ENCODE results near the gene PHACTR1. TPM values are rescaled to one million over a fixed set of nuclear protein-coding genes. Genes with fewer than 3 reads are reported as not detected.

PHACTR1 gene
- total and polyA plus RNA-seq, 9 of the 15 experiments (the other 6 are each of a cell fraction or from before 2014, with no cell fraction given), result 11.5 to 32.6 (median 22.0) TPM

DNA sequence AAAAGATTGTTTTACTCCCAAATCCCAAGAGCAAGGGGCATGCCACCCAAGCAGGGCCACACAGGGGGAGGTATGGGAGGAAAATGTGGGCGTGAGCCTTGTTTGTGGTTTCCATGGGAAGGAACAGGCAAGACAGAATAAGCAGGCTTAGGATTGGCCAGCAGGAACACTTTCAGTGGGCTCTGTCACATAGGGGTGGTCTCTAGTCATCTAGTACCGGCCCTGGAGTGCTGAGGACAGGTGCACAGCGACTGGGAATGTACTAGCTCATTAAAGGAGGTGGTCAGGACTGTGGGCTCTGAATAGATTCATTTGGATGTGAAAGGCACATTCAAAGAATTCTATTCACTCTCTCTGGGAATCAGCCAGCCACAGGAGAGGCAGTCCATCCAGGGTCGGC lies 436.2 kb downstream of the PHACTR1 start:
- TF ChIP-seq KLF6 (CRISPR knock-in tag; IDR thresholded peaks at IDR 0.05; ENCODE audit: borderline replicate concordance), result no peak
- TF ChIP-seq SRSF3 (IDR thresholded peaks at IDR 0.05; ENCODE audit: insufficient read depth, low read length), result no peak
- TF ChIP-seq SUPT5H (IDR thresholded peaks at IDR 0.05), result no peak
- POLR2A ChIA-PET, result no interaction called here
- H3K9me1 ChIP-seq (ENCODE audit: control insufficient read depth, insufficient read depth, low read length), result no peaks in the 10 kb centered on the region
- no peak overlapping the region for H3K9ac ChIP-seq (ENCODE audit: insufficient read depth in 1 of 2, low read depth in 2 of 2, low read length in 2 of 2)
- WGBS (ENCODE audit: insufficient coverage, low coverage, missing lambda C conversion rate), result 3% methylated on average over 4 of the region's 4 CpGs
- no peaks in the 10 kb centered on the region for H3K4me1 ChIP-seq (replicated peaks in 1 of 2; ENCODE audit: control insufficient read depth in 2 of 2, insufficient read depth in 2 of 2, low read length in 2 of 2)
- H3K27me3 ChIP-seq (ENCODE audit: control insufficient read depth in 2 of 2, insufficient read depth in 2 of 2, low read length in 2 of 2), result peaks cover 16 to 20% of the 10 kb centered on the region in 2 experiments; a peak in 4 of 5 replicates
- CTCF ChIA-PET (ENCODE audit: low intra/inter-chr PET ratio), result no interaction called here
- FAIRE-seq (no peak), DNase-seq (ENCODE audit: extremely low read depth in 1 of 4, low spot score in 3 of 4) (no peak), ATAC-seq (no peak)
- intact Hi-C loops (cut with micrococcal nuclease) (no loop called here), in situ Hi-C loops (cut with MboI) (no loop called here)
- no peaks in the 10 kb centered on the region for H3K9me3 ChIP-seq (replicated peaks; ENCODE audit: control insufficient read depth, insufficient read depth, low read depth, low read length)
- no peaks in the 10 kb centered on the region for H3K36me3 ChIP-seq (ENCODE audit: control insufficient read depth, insufficient read depth, low read length)
- no peaks in the 10 kb centered on the region for H4K20me1 ChIP-seq (replicated peaks; ENCODE audit: control insufficient read depth, insufficient read depth, low read length)
- H3K27ac ChIP-seq (ENCODE audit: extremely low read depth, low read depth, low read length), result no peak overlapping the region
- no peaks in the 10 kb centered on the region for H3K79me2 ChIP-seq (ENCODE audit: control insufficient read depth, insufficient read depth, low read length)
- no peak overlapping the region for H3K4me3 ChIP-seq
- no TSS peak for BruUV-seq (replicated peaks)
- H3K4me2 ChIP-seq (ENCODE audit: insufficient read depth, low read length), result no peak overlapping the region
- H2AFZ ChIP-seq (ENCODE audit: low read depth, low read length), result no peak overlapping the region

DNA sequence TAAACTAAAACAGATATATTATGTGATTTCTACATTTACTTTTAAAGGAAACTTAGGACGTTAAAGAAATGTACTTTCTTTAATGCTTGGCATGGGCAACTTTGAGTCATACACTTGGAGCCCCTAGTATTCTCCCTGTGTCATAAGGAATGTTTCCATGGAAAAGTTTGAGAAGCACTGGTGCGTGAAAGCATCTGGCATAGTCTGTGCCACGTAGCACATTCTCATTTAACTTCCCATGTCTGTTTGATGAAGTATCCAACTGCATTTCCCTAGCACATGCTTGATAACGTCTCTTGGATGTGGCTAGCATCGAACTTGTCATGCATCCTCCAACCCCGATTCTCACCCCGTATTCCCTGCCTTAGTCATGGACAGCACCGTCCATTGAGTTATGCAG lies 439.8 kb downstream of the PHACTR1 start:
- intact Hi-C loops (cut with micrococcal nuclease), result no loop called here
- WGBS (ENCODE audit: insufficient coverage, low coverage, missing lambda C conversion rate), result under 1% methylated on average over 8 of the region's 8 CpGs
- no peak for ATAC-seq

More for the DNA sequence above, 439.8 kb downstream of the PHACTR1 start:
- FAIRE-seq (no peak), DNase-seq (ENCODE audit: extremely low read depth in 1 of 4, low spot score in 3 of 4) (no peak)
- Histone ChIP-seq H3K79me2 (ENCODE audit: control insufficient read depth, insufficient read depth, low read length) (no peaks in the 10 kb centered on the region), H2AFZ (ENCODE audit: low read depth, low read length) (no peak overlapping the region), H3K4me2 (ENCODE audit: insufficient read depth, low read length) (no peak overlapping the region), H3K4me1 (replicated peaks in 1 of 2; ENCODE audit: control insufficient read depth in 2 of 2, insufficient read depth in 2 of 2, low read length in 2 of 2) (no peaks in the 10 kb centered on the region), H3K9ac (ENCODE audit: insufficient read depth in 1 of 2, low read depth in 2 of 2, low read length in 2 of 2) (no peak overlapping the region), H3K9me1 (ENCODE audit: control insufficient read depth, insufficient read depth, low read length) (no peaks in the 10 kb centered on the region), H3K27me3 (ENCODE audit: control insufficient read depth in 2 of 2, insufficient read depth in 2 of 2, low read length in 2 of 2) (peaks cover 29 to 40% of the 10 kb centered on the region in 2 experiments), H3K9me3 (replicated peaks; ENCODE audit: control insufficient read depth, insufficient read depth, low read depth, low read length) (no peaks in the 10 kb centered on the region), H3K36me3 (ENCODE audit: control insufficient read depth, insufficient read depth, low read length) (no peaks in the 10 kb centered on the region), H3K4me3 (no peak overlapping the region), H4K20me1 (replicated peaks; ENCODE audit: control insufficient read depth, insufficient read depth, low read length) (no peaks in the 10 kb centered on the region), H3K27ac (ENCODE audit: extremely low read depth, low read depth, low read length) (no peak overlapping the region)
- in situ Hi-C loops (cut with MboI), result no loop called here
- TF ChIP-seq ZFPM2 (CRISPR knock-in tag; IDR thresholded peaks at IDR 0.05), result no peak
- no peak for TF ChIP-seq CCAR2 (IDR thresholded peaks at IDR 0.05; ENCODE audit: low read depth, low read length)
- TF ChIP-seq ZNF41 (CRISPR knock-in tag; conservative IDR thresholded peaks at IDR 0.05), result no peak
- no peak for TF ChIP-seq ZNF23 (CRISPR knock-in tag; IDR thresholded peaks at IDR 0.05)
- POLR2A ChIA-PET, result no interaction called here
- BruUV-seq (replicated peaks), result no TSS peak
- CTCF ChIA-PET (ENCODE audit: low intra/inter-chr PET ratio), result no interaction called here
